ENCODE measurements around the gene ABCE1. TPM values are rescaled to one million over a fixed set of nuclear protein-coding genes. Genes with fewer than 3 reads are reported as not detected.

Gene ABCE1
- total and polyA plus RNA-seq, 2 experiments from 2014 or later: 70.3 to 185 TPM

GRCh38 chr4:145061318-145061920, 36.7 kb upstream of the ABCE1 start:
- no peaks in the 10 kb centered on the region for H3K36me3 ChIP-seq (ENCODE audit: insufficient read depth)
- no peak overlapping the region for H3K4me2 ChIP-seq
- peaks cover 4% of the 10 kb centered on the region; the same call in 1 of the 2 replicates for H4K20me1 ChIP-seq (replicated peaks; ENCODE audit: insufficient read depth)
- H3K36me3 Mint-ChIP-seq (ENCODE audit: low read depth): peaks cover 13% of the 10 kb centered on the region; the same call in 2 of the 3 replicates
- H3K9me3 Mint-ChIP-seq: no peaks in the 10 kb centered on the region
- H3K4me1 ChIP-seq (ENCODE audit: insufficient read depth): peaks cover 22% of the 10 kb centered on the region
- H3K4me3 ChIP-seq: no peak overlapping the region
- peaks cover 25% of the 10 kb centered on the region for H3K4me1 Mint-ChIP-seq
- no peak overlapping the region for H3K27ac Mint-ChIP-seq
- no peak overlapping the region for H3K27ac ChIP-seq (ENCODE audit: low read depth)
- H3K9me2 ChIP-seq (ENCODE audit: insufficient read depth): no peaks in the 10 kb centered on the region
- H3F3A ChIP-seq (replicated peaks; ENCODE audit: low read depth): no peaks in the 10 kb centered on the region
- ATAC-seq: no peak
- TF ChIP-seq ZNF331 (CRISPR knock-in tag; IDR thresholded peaks at IDR 0.05; ENCODE audit: low read depth): no peak
- TF ChIP-seq, protein P1, sequence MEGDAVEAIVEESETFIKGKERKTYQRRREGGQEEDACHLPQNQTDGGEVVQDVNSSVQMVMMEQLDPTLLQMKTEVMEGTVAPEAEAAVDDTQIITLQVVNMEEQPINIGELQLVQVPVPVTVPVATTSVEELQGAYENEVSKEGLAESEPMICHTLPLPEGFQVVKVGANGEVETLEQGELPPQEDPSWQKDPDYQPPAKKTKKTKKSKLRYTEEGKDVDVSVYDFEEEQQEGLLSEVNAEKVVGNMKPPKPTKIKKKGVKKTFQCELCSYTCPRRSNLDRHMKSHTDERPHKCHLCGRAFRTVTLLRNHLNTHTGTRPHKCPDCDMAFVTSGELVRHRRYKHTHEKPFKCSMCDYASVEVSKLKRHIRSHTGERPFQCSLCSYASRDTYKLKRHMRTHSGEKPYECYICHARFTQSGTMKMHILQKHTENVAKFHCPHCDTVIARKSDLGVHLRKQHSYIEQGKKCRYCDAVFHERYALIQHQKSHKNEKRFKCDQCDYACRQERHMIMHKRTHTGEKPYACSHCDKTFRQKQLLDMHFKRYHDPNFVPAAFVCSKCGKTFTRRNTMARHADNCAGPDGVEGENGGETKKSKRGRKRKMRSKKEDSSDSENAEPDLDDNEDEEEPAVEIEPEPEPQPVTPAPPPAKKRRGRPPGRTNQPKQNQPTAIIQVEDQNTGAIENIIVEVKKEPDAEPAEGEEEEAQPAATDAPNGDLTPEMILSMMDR (conservative IDR thresholded peaks at IDR 0.05; ENCODE audit: low read depth in 2 of 2): peak in 1 of 2 experiments; percentile 70; a peak in 3 of 4 replicates
- no peak for TF ChIP-seq NANOG (IDR thresholded peaks at IDR 0.05; ENCODE audit: borderline replicate concordance)
- TF ChIP-seq, protein P2, sequence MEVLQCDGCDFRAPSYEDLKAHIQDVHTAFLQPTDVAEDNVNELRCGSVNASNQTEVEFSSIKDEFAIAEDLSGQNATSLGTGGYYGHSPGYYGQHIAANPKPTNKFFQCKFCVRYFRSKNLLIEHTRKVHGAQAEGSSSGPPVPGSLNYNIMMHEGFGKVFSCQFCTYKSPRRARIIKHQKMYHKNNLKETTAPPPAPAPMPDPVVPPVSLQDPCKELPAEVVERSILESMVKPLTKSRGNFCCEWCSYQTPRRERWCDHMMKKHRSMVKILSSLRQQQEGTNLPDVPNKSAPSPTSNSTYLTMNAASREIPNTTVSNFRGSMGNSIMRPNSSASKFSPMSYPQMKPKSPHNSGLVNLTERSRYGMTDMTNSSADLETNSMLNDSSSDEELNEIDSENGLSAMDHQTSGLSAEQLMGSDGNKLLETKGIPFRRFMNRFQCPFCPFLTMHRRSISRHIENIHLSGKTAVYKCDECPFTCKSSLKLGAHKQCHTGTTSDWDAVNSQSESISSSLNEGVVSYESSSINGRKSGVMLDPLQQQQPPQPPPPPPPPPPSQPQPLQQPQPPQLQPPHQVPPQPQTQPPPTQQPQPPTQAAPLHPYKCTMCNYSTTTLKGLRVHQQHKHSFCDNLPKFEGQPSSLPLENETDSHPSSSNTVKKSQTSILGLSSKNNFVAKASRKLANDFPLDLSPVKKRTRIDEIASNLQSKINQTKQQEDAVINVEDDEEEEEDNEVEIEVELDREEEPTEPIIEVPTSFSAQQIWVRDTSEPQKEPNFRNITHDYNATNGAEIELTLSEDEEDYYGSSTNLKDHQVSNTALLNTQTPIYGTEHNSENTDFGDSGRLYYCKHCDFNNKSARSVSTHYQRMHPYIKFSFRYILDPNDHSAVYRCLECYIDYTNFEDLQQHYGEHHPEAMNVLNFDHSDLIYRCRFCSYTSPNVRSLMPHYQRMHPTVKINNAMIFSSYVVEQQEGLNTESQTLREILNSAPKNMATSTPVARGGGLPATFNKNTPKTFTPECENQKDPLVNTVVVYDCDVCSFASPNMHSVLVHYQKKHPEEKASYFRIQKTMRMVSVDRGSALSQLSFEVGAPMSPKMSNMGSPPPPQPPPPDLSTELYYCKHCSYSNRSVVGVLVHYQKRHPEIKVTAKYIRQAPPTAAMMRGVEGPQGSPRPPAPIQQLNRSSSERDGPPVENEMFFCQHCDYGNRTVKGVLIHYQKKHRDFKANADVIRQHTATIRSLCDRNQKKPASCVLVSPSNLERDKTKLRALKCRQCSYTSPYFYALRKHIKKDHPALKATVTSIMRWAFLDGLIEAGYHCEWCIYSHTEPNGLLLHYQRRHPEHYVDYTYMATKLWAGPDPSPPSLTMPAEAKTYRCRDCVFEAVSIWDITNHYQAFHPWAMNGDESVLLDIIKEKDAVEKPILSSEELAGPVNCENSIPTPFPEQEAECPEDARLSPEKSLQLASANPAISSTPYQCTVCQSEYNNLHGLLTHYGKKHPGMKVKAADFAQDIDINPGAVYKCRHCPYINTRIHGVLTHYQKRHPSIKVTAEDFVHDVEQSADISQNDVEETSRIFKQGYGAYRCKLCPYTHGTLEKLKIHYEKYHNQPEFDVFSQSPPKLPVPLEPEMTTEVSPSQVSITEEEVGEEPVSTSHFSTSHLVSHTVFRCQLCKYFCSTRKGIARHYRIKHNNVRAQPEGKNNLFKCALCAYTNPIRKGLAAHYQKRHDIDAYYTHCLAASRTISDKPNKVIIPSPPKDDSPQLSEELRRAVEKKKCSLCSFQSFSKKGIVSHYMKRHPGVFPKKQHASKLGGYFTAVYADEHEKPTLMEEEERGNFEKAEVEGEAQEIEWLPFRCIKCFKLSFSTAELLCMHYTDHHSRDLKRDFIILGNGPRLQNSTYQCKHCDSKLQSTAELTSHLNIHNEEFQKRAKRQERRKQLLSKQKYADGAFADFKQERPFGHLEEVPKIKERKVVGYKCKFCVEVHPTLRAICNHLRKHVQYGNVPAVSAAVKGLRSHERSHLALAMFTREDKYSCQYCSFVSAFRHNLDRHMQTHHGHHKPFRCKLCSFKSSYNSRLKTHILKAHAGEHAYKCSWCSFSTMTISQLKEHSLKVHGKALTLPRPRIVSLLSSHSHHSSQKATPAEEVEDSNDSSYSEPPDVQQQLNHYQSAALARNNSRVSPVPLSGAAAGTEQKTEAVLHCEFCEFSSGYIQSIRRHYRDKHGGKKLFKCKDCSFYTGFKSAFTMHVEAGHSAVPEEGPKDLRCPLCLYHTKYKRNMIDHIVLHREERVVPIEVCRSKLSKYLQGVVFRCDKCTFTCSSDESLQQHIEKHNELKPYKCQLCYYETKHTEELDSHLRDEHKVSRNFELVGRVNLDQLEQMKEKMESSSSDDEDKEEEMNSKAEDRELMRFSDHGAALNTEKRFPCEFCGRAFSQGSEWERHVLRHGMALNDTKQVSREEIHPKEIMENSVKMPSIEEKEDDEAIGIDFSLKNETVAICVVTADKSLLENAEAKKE (CRISPR knock-in tag; IDR thresholded peaks at IDR 0.05): no peak
- no peaks in the 10 kb centered on the region for H3K27me3 ChIP-seq (ENCODE audit: insufficient read depth)
- DNase-seq (ENCODE audit: low spot score): peak; percentile 61
- no peaks in the 10 kb centered on the region for H3K27me3 Mint-ChIP-seq (ENCODE audit: insufficient read depth, low read depth, poor library complexity)
- no peak overlapping the region for H2AFZ ChIP-seq
- no peaks in the 10 kb centered on the region for H3K79me2 ChIP-seq (replicated peaks; ENCODE audit: insufficient read depth)
- no peak overlapping the region for H3K4me3 Mint-ChIP-seq
